ENCODE measurements around the gene ZFYVE21.

DNA sequence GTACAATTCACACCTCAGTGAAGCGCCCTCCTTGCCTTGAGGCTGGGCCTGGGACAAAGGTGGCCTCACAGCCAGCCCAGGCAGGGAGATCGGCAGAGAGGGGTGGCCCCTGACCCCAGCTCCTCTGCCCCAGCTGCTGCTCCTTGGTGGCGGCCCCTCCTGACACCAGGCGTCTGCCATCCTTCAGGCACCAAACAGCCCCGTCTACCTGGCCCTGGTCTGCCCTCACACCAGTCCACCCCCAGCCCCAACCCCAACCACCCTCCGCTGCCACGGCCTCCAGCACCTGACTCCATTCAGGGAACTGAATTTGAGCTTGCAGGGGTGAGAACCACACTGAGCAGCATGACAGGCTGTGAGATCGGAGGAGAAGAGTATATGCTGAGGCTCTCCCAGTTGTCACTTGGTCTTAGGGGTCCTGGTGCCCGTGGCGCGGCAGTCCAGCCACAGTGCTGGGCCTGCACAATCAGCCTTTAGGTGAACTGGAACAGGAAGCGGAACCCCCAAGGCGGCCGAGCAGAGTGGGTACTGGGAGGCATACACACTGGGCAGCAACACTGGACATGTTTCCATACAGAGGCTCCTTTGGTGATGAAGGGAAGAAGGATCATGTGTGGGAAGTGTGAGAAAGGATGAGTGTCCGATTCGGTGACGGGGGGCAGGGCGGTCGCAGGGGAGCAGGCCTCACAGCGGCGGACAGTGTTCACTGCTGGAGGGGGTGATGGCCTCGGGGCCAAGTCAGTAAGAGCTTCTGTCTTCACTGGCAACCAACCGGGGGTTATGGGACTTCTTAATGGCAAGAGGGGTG lies 18.7 kb downstream of the ZFYVE21 start:
- TF ChIP-seq POLR2AphosphoS5 (IDR thresholded peaks at IDR 0.05; ENCODE audit: low read depth) = no peak
- TF ChIP-seq, protein P1, sequence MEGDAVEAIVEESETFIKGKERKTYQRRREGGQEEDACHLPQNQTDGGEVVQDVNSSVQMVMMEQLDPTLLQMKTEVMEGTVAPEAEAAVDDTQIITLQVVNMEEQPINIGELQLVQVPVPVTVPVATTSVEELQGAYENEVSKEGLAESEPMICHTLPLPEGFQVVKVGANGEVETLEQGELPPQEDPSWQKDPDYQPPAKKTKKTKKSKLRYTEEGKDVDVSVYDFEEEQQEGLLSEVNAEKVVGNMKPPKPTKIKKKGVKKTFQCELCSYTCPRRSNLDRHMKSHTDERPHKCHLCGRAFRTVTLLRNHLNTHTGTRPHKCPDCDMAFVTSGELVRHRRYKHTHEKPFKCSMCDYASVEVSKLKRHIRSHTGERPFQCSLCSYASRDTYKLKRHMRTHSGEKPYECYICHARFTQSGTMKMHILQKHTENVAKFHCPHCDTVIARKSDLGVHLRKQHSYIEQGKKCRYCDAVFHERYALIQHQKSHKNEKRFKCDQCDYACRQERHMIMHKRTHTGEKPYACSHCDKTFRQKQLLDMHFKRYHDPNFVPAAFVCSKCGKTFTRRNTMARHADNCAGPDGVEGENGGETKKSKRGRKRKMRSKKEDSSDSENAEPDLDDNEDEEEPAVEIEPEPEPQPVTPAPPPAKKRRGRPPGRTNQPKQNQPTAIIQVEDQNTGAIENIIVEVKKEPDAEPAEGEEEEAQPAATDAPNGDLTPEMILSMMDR (IDR thresholded peaks at IDR 0.05; ENCODE audit: insufficient read depth, low read length) = no peak

All from HL-60 (cell line).